Measurements from ENCODE around the gene DNM3.

GRCh38 chr1:171863531-171863930, 22.2 kb downstream of the DNM3 start:
- no peak for TF ChIP-seq PPARA (CRISPR knock-in tag; IDR thresholded peaks at IDR 0.05; ENCODE audit: borderline replicate concordance)
- no peak for TF ChIP-seq ZC3H10 (CRISPR knock-in tag; IDR thresholded peaks at IDR 0.05)
- no peak for TF ChIP-seq PATZ1 (CRISPR knock-in tag; IDR thresholded peaks at IDR 0.05; ENCODE audit: borderline replicate concordance)
- TF ChIP-seq POU6F1 (CRISPR knock-in tag; IDR thresholded peaks at IDR 0.05; ENCODE audit: borderline replicate concordance, low read depth) = no peak

Measured in SK-N-SH treated with all-trans-retinoic acid at 6 μM for 48 hours (cell line).